DMS79 treated with DMSO at 0.1 percent for 48 hours (cell line): ENCODE results near the gene GJA4.
"Not testable (repeated sequence)": the region's sequence is repeated elsewhere in the genome, so short reads cannot be mapped to it uniquely, and the experiment has no call there.

Experiments
- DNase-seq: peaks from one replicate; lab custom pipeline; 2025; lab: John Stamatoyannopoulos, UW

GJA4 gene

GRCh38 chr1:34792424-34792823 lies 375 bp upstream of the GJA4 start:
- DNase-seq = no peak

- no peak for DNase-seq
These were observed 1.4 kb downstream of the GJA4 start for GRCh38 chr1:34794001-34794789.

DNA sequence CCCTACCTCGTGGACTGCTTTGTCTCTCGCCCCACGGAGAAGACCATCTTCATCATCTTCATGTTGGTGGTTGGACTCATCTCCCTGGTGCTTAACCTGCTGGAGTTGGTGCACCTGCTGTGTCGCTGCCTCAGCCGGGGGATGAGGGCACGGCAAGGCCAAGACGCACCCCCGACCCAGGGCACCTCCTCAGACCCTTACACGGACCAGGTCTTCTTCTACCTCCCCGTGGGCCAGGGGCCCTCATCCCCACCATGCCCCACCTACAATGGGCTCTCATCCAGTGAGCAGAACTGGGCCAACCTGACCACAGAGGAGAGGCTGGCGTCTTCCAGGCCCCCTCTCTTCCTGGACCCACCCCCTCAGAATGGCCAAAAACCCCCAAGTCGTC lies 2.0 kb downstream of the GJA4 start:
- no peak for DNase-seq

DNA sequence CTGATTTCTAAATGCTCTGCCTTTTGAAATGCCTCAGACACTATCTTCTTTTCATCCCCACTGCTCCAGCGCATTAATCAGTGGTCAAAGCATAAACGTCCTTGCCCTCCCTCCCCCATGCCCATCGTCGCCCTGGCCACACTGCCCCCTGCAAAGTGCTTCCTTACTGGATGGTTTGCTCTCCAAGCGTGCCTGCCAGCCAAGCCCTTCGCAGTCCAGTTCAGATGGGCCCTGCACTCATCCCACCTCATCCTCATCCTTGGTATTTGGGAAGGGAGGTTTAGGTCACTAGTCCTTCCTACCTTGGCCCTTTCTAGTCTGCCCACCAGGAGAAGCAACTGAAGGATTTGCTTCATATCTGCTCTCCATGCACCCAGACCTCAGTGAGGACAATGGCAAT lies 3.1 kb downstream of the GJA4 start:
- no peak for DNase-seq

- DNase-seq = no peak
These were observed 4.2 kb downstream of the GJA4 start for GRCh38 chr1:34796990-34797389.

DNA sequence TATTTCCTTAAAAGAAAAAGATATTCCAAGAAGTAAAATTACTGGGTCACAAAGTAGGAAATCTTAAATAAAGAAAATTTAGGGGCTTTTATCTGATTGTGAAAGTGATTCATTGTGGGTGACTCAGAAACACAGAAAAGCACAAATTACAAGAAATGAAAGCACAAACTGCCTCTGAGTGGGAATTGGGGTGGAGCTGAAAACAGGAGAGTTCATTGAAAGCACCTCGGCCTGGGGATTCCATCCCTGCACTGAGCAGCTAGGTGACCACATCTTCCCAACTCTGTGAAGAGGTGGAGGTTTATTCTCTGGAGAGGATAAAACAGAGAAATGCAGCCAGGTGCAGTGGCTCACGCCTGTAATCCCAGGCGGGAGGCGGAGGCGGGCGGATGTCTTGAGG lies 7.4 kb downstream of the GJA4 start:
- no peak for DNase-seq

- no peak for DNase-seq
These were observed 11.0 kb downstream of the GJA4 start for GRCh38 chr1:34803770-34804169.

GRCh38 chr1:34806396-34806795 lies 13.6 kb downstream of the GJA4 start:
- no peak for DNase-seq

DNA sequence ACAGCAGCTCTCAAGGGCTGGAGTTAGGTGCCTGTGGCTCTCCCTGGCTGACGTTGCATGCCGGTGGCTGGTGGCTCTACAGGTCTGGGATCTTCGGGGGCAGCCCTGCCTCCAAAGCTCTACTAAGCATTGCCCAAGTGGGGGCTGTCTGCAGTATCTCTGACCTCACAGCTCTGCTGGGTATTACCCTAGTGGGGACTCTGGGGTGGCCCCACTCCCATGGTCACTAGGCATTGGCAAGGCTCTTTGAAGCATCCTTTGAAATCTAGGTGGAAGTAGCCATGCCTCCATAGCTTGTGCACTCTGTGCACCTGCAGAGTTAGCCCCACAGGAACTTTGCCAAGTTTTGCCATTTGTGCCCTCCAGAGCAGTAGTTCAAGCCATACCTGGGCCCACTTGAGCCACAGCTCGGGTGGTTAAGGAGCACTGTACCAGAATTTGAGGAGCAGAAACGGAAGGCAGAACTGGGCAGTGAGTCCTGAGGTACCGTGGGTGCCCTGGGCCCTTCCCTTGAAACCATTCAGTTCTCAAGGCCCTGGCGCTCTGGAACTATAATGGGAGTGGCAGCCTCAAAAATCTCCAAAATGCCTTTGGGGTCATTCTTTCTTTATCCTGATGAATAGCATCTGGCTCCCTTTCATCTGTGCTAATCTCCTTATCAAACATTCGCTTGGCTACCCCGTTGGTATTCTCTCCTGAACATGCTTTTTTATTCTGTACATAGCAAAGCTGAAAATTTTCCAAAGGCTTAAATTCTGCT lies 15.4 kb downstream of the GJA4 start:
- no peak for DNase-seq

DNA sequence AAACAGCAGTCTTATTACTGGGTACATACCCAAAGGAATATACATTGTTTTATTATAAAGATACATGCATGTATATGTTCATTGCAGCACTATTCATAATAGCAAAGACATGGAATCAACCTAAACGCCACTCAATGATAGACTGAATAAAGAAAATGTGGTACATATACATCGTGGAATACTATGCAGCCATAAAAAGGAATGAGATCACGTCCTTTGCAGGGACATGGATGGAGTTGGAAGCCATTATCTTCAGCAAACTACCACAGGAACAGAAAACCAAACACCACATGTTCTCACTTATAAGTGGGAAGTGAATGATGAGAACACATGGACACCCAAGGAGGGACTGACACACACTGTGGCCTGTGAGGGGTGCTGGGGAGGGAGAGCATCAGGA lies 18.0 kb downstream of the GJA4 start:
- DNase-seq = not testable (repeated sequence)

GRCh38 chr1:34816332-34816731 lies 23.5 kb downstream of the GJA4 start:
- DNase-seq = no peak

- no peak for DNase-seq
These were observed 24.0 kb downstream of the GJA4 start for GRCh38 chr1:34816778-34817177.

GRCh38 chr1:34818862-34819261 lies 26.1 kb downstream of the GJA4 start:
- DNase-seq = not testable (repeated sequence)

DNA sequence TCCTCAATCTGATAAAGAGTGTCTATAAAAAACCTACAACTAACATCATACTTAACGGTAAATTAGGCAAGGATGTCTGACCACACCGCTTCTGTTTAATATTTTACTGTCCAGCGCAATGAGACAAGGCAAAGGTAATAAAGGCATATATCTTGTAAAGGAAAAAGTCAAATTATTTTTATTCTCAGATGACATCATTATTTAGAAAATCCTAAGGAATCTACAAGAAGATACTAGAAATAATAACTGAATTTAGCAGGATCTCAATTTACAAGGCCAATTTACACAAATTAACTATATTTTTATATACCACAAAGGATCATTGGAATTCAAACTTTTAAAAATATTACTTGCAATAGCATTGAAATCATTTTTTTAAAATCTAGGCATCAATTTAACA lies 29.4 kb downstream of the GJA4 start:
- DNase-seq = no peak

- DNase-seq = no peak
These were observed 32.1 kb downstream of the GJA4 start for GRCh38 chr1:34824817-34825454.

- no peak for DNase-seq
These were observed 32.8 kb downstream of the GJA4 start for GRCh38 chr1:34825455-34826091.

- DNase-seq = no peak
These were observed 34.6 kb downstream of the GJA4 start for GRCh38 chr1:34827341-34827941.

DNA sequence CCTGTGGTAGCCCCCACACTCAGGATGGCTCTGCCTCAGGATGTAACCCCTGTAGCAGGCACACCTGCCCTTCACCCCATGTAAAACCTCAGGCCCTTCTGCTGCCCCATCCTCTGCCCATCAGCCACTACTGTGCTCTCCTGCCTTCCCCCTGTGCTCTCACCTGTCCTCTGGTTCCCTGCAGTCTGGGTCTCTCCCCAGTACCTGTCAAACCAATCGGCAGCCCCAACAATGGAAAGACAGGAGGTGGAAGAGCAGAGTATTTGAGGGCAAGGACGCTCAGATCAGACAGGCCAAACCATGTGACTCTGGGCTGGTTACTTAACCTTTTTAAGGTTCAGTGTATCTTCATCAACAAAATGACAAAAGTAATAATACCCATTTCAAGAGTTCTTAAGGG lies 35.8 kb downstream of the GJA4 start:
- DNase-seq = no peak

DNA sequence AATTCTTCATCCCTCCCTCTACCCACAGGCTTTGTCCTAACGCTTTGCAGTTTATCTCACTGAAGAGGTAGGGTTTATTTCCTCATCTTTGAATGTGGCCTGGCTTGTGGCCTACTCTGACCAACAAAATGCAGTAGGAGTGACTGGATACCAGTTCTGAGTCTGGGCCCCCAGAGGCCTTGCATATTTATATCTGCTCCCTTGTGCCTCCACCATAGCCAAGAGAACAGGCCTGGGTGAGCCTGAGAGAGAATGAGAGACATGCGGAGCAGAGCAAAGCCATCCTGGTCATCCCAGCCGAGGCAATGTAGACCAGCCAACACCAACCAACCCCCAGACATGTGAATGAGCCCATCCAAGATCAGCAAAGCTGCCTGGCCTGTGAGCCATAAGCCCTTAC lies 36.5 kb downstream of the GJA4 start:
- DNase-seq = no peak

DNA sequence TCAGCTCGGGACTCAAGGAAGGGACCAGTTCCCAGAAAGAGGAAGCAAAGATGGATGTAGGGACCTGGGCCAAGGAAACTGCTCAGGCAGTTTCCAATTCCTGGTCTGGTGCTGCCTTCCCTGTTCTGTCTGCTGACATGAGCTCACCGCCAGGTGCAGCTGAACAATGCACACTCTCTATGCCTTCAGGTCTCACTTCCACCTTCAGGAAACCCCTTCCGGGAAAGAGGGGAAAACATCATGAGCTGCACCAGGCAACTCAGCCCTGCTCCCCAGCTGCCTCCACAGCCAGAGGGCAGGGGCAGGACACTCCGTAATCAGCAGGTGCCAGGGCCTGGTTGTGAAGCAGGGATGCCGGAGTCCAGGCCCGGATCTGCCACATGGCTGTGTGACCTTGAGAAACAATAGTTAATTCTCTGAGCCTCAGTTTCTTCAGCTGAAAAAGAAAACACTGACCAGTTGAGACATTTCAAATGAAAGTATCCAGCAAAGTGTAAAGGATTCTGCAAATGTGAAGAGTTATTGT lies 39.0 kb downstream of the GJA4 start:
- DNase-seq = no peak

DNA sequence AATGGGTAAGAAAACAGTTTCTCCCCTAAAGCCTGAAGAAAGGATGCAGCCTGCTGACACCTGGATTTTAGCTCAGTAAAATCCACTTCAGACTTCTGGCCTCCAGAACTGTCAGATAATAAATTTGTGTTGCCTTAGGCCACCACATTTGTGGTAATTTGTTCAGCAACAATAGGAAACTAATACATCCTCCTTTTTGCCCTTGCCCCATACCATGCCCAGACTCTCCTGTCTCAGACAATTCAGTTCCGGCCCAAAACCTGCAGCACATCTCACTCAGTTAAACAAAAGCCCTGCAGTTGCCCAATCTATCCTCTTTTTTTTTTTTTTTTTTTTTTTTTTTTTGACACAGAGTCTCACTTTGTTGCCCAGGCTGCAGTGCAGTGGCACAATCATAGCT lies 40.9 kb downstream of the GJA4 start:
- DNase-seq = no peak
